Activated effector memory CD4-positive, alpha-beta T cell treated with Interleukin-2 at 50 U/mL for 16 hours (primary cell): Measurements from ENCODE around the gene IQCK.
"Not testable (repeated sequence)": the region's sequence is repeated elsewhere in the genome, so short reads cannot be mapped to it uniquely, and the experiment has no call there.

Source experiments
- DNase-seq: peaks from one replicate; pipeline ENCODE4 v3.0.0-alpha.2; 2020

Gene IQCK

DNA sequence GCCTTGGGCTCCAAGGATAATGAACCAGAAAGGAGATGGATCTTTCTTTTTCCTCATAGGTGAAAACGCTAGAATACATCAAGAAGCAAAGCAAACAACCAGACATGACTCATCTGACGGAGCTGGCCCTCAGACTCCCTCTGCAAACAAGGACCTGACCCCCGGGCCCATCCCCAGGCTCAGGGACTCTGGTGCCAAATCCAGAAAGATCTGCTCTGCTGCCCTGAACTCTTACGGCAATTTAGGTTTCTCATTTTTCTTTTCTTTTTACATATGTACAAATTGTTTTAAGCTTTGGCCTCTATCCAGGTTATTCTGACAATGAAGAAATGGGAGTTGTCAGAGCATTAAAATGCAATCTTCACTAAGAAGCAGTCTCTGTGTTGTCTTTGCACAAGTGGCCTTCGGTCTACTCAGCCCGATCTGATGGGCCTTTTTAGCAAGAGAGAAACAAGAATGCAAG lies 17.7 kb upstream of the IQCK start:
- no peak for DNase-seq

DNA sequence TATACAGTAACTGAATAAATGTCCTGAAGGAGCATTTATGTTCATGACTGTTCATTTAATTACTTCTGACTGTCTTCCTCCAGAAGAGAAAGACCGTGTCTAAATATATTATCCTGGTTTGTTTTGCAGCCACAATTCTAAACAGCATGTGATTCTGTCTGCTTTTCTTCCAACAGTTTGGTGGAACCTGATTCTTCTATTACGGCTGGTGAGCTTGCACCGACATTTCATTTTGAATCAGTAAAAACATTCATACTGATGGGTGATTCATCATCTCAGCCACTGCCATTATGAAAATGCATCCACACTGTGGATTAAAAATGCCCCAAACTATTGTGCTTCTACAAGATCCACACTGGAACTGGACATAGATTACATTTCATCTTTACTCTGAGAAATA lies 17.0 kb upstream of the IQCK start:
- no peak for DNase-seq

- no peak for DNase-seq
Observed at GRCh38 chr16:19703172-19703889, 14.7 kb upstream of the IQCK start.

DNA sequence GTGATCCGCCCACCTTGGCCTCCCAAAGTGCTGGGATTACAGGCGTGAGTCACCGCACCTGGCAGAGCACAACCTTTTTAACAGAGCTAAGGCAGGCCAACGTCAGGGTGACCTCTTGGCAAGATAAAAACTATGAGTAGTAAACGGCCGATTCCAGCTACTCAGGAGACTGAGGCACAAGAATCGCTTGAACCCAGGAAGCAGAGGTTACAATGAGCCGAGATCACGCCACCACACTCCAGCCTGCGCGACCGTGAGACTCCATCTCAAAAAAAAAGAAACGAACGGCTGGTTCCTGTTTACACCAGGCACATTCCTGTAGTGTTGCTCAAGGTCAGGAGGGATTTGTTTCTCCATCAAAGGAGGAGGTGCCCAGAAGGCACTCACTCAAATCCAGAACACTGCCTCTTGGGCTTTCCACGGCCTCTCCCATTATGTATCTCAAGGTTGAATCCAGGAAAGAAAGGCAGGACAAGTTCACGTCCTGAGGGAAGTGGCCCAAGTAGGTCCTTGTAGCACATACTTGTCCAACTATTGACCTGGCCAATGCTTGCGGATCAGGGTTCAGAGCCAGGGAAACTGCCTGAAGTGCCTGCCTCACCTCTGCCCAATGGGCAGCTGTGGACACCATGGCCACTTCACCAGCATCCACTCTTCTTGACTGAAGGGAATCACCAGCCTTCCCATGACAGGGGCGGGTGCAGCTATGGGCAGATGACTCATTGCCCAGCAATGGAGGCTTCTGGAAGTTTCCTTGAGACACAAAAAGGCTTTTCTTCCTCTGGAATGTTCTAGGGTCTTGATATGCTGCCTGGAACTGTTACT lies 13.5 kb upstream of the IQCK start:
- DNase-seq: no peak

GRCh38 chr16:19705146-19705501 lies 12.9 kb upstream of the IQCK start:
- DNase-seq: no peak

DNA sequence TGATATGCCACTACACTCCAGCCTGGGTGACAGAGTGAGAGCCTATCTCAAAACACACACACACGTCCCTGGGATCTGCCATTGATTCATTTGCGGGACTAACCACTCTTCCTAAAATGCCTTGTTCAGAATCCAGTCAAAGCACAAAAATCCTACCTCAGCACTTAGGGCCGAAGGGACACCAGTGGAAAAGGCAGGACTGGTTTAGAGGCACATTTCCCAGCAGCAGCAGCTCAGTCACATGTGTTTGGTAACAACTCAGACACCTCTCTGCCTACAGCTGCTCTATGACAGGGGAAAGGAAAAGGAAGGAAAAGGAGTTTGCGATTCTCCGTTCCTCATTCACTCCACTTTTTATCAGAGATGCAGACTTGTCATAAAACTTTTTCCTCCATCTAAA lies 12.2 kb upstream of the IQCK start:
- DNase-seq: no peak

GRCh38 chr16:19706846-19707245 lies 11.2 kb upstream of the IQCK start:
- no peak for DNase-seq

- no peak for DNase-seq
Observed at GRCh38 chr16:19707569-19708295, 10.3 kb upstream of the IQCK start.

- no peak for DNase-seq
Observed at GRCh38 chr16:19708296-19709205, 9.5 kb upstream of the IQCK start.

DNA sequence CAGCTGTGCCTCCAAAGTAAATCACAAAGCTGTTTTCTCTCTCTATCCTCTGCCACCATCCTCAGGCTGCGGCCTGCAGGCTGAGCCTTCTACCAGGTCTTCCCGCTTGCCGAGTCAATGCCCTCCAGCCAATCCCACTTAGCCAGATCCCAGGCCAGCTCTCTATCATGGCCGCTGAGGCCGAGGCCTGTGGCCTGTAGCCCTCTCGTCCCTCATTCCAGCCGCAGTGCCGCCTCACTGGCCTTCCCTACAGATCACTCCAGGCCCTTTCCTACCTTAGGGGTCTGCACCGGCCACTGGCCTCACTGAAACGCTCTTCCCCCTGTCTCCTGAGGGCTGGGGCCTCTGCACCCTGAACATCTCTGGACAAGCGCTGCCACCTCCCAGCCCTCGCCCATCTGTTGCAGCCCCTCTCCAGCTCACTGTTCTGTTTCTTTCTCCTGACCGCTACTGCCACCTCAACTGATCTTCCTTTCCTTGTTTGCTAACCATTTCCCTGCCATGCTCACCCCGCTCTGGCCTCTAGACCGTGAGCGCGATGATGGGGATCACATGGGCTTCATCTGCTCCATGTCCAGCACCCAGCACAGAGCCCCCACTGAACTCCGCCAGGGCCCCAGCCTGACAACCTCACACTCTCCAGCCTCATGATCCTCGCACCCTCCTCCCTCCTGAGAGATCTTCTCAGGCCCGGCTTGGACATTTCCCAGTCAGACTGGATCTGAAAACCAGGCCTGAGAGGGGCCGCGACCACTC lies 8.5 kb upstream of the IQCK start:
- DNase-seq: no peak

DNA sequence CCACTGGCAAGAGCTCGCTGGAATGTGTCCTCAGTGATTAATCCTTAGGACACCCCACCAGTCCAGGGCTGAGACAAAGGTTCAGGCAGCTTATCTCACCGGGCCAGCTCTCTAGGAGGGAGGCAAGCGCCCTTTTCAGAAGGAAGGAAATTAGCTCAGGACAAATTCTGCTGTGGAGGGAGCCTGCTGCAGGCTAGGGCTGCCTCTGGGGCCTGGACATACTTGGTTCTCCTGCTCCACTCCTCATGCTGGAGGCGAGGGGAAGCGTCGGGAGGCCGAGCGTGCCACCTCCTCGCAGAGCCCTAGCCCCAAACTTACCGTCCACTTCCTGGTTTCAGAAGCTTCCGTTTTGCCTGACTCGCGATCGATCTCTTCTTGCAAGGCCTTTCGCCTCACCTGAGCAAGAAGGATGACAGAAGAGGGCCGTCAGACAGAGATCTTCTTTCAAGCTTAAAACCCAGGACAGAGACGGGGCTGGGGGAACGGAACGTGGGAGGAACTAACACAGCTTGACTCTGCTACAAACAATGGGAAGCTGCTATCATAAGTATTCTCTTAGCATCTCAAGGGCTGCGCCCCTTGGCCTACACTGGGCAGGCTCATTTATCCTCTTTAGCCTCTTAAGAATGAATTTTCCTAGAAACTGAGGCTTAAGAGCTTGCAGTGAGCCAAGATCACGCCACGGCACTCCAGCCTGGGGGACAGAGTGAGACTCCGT lies 7.7 kb upstream of the IQCK start:
- DNase-seq: no peak

DNA sequence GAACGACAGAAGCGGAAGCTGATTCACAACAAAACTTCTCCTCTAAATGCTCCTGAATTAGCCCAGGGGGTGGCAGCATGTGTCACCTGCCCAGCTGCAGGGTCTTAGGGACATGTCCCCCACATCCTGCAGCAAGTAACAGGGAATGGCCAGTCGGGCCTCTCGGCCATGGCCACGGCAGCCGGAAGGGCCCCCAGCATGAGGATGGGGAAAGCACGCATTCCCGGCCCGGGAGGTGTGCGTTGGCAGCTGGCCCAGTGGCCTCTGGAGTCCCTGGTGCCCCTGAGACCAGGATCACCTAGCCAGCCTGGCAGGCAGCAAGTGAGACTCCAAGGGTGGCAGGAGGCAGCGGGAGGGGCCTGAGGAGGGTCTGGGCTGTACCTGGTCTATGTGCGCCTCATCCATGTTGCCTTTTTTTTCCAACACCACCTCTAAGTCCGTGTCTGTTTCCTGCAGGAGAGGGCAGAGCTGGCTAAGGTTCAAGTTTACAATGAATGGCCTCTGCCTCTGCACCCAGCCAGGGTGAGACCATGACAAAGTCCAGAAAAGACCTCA lies 7.0 kb upstream of the IQCK start:
- no peak for DNase-seq

DNA sequence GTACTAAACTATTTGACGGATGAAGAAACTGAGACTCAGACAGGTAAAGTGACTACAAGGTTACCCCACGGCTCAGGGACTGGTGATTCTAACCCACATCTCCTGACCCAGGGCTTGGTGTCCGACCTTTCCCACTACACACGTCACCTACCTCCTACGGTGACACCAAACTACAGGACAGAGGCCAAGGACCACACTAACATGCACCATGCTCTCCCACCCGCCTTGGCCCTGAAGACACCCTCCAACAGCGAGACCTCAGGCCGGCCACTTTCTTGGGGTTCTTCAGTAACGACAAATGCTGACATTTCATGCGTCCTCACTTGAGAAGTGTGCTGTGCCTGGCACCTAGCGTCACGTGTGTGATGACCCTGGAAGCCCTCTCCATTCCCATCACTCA lies 6.4 kb upstream of the IQCK start:
- DNase-seq: no peak

GRCh38 chr16:19712418-19713058 lies 5.5 kb upstream of the IQCK start:
- no peak for DNase-seq

DNA sequence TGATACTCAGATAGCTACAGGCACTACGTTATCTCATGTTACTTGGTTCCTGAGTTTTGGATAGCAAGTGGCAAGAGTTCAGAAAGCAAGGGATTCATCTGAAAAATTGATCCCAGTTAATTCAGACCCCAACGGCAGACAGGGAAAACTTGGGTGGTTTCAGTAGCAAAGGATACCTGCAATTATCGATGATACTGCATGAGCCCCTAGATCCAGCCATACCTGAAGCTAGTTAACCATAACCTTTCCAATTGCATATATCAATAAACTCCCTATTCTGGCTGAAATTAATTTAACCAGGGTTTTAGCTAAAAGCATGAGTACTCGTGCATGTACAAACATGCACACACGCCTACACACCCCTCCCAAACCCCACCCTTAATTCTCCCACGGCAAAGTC lies 4.4 kb upstream of the IQCK start:
- no peak for DNase-seq

DNA sequence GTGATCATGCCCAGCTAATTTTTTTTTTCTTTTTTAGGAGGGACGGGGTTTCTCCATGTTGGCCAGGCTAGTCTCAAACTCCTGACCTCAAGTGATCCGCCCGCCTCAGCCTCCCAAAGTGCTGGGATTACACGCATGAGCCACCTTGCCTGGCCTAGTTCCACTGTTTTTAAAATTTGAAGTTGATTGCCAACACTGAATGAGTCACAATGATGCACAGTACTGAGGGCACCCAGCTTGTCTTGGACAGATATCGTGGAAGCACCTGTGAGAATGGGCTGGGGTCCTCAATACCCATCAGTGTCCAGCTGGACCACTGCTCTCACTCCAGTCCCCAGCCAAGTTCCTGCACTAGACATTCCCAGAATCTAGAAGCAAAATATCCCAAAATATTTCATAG lies 2.5 kb upstream of the IQCK start:
- DNase-seq: no peak

DNA sequence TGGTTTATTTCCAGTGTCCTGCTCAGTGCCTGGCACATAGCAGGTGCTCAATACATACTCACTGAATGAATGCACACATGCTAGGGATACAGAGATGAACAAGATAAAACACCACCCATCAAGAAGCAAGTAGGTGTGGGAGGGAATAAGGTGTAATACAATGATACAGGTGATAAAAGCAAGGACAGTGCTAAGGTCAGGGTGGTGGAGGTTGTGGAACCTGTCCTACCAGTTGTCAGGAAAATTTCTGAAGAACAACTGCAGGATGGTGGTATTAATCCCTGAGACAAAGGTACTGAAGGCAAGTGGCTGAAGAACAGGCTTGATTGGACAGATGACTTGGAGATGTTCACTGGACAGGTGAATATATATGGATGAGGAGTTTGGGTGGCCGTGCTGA lies 1.9 kb upstream of the IQCK start:
- DNase-seq: no peak

GRCh38 chr16:19716728-19717127 lies 1.3 kb upstream of the IQCK start:
- not testable (repeated sequence) for DNase-seq

DNA sequence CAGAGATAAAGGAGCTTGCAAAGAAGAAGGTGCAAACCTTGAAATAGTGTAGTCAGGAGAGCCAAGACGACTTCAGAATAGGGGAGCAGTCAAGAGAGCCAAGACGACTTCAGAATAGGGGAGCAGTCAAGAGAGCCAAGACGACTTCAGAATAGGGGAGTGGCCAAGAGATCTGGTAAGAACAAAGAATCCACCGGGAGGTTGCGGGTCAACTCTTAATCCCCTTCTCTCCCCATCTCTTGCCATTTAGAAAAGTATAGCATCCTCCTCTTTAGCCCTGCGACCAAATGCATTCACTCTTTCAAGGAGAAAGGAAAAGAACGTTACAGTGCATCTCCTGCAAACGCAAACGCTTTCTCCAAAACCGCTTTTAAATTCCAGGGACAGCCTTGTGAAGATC lies 757 bp upstream of the IQCK start:
- DNase-seq: no peak

DNA sequence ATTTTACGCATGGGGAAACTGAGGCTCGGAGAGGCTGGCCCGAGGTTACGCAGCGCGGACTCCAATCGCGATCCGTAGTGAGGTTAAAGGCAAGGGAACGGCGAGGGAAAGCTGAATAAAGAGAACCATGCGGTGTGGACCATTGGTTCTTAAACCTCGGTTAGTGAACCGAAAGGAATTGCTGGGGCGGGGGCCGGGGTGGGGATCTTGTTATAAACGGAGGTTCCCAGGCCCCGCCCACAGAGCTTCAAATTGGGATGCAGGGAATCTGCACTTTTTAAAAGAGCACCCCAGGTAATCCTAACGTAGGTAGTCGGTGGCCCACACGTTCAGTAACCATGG lies 524 bp downstream of the IQCK start:
- no peak for DNase-seq
